Nephron progenitor cell (in vitro differentiated cells): ENCODE data around the gene CPA2.

Source experiments
- DNase-seq: peaks from one replicate; pipeline ENCODE4 v3.0.0; 2021
- H3K27ac Mint-ChIP-seq: 2 replicates; pipeline ENCODE4 v1.8.0; 2021; ENCODE audit warnings: mild to moderate bottlenecking, moderate library complexity, mixed read lengths
- H3K27me3 Mint-ChIP-seq: 2 replicates; pipeline ENCODE4 v1.8.0; 2021; ENCODE audit warnings: mild to moderate bottlenecking, low read depth, mixed read lengths; ENCODE audit not compliant: poor library complexity
- H3K36me3 Mint-ChIP-seq: 2 replicates; pipeline ENCODE4 v1.8.0; 2021; ENCODE audit warnings: low read depth, mixed read lengths
- H3K4me1 Mint-ChIP-seq: 2 replicates; pipeline ENCODE4 v1.8.0; 2021; ENCODE audit warnings: mixed read lengths
- H3K4me3 Mint-ChIP-seq: 2 replicates; pipeline ENCODE4 v1.8.0; 2021; ENCODE audit warnings: mild to moderate bottlenecking, moderate library complexity, mixed read lengths
- H3K9me3 Mint-ChIP-seq: 2 replicates; pipeline ENCODE4 v1.8.0; 2021; ENCODE audit warnings: mild to moderate bottlenecking, moderate library complexity, mixed read lengths
- CTCF ChIP-seq: fragments of 200-600 bp; sonication (generic); IDR thresholded peaks from 2 replicates; pipeline ENCODE4 v1.5.0; 2021; ENCODE audit warnings: antibody characterized with exemption

CPA2 gene

GRCh38 chr7:130281260-130281659, 14.6 kb downstream of the CPA2 start:
- Mint-ChIP-seq H3K27ac (no peak overlapping the region), H3K9me3 (peaks cover 10% of the 10 kb centered on the region), H3K4me3 (no peak overlapping the region), H3K4me1 (peaks cover 34% of the 10 kb centered on the region), H3K27me3 (no peaks in the 10 kb centered on the region), H3K36me3 (peaks cover 18% of the 10 kb centered on the region)
- DNase-seq = no peak
- no peak for TF ChIP-seq CTCF

GRCh38 chr7:130286881-130287280, 20.2 kb downstream of the CPA2 start:
- DNase-seq = no peak
- Mint-ChIP-seq H3K9me3 (peaks cover 23% of the 10 kb centered on the region), H3K4me1 (peaks cover 33% of the 10 kb centered on the region), H3K36me3 (peaks cover 26% of the 10 kb centered on the region), H3K27me3 (peaks cover 7% of the 10 kb centered on the region), H3K4me3 (no peak overlapping the region), H3K27ac (no peak overlapping the region)
- TF ChIP-seq CTCF = no peak

DNA sequence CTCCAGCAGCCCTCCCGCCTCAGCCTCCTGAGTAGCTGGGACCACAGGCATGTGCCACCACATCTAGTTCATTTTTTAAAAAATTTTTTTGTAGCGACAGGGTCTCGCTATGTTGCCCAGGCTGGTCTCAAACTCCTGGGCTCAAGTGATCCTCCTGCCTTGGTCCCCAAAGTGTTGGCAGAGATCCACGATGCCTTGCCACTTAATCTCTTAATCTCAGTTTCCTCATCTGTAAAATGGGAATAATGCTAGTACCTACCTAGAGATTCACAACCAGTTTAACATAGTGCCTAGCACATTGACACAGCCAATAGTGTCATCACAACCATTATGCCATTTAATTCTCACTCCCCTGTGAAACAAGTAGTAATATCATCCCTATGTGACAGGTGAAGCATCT, 21.5 kb downstream of the CPA2 start:
- Mint-ChIP-seq H3K27ac (no peak overlapping the region), H3K4me1 (peaks cover 44% of the 10 kb centered on the region), H3K9me3 (peaks cover 23% of the 10 kb centered on the region), H3K36me3 (peaks cover 26% of the 10 kb centered on the region), H3K27me3 (peaks cover 7% of the 10 kb centered on the region), H3K4me3 (no peak overlapping the region)
- DNase-seq = no peak
- no peak for TF ChIP-seq CTCF

DNA sequence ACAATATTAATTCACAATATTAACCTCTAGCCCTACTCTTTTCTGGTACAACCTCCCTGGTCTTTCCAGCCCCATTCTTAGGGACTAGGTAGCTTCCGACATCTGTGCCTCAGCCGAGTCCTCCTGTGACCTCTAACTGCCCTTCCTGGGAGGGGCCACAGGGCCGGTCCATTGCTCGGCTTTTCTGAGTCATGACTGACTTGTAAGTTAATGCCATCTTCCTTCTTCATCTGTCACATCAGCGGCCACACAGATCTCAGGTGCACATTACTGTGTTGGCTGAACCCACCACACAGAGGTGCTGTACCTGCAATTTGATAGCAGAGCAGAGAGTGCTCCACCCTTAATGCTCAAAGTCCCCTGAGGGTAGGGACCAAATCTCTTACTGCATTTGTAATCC, 22.2 kb downstream of the CPA2 start:
- Mint-ChIP-seq H3K27me3 (peaks cover 7% of the 10 kb centered on the region), H3K9me3 (peaks cover 26% of the 10 kb centered on the region), H3K4me1 (peaks cover 50% of the 10 kb centered on the region), H3K36me3 (peaks cover 23% of the 10 kb centered on the region), H3K27ac (no peak overlapping the region), H3K4me3 (no peak overlapping the region)
- no peak for TF ChIP-seq CTCF
- DNase-seq = no peak

GRCh38 chr7:130289478-130289877, 22.8 kb downstream of the CPA2 start:
- TF ChIP-seq CTCF = no peak
- Mint-ChIP-seq H3K4me1 (peaks cover 50% of the 10 kb centered on the region), H3K9me3 (peaks cover 26% of the 10 kb centered on the region), H3K36me3 (peaks cover 18% of the 10 kb centered on the region), H3K27me3 (peaks cover 7% of the 10 kb centered on the region), H3K4me3 (no peak overlapping the region), H3K27ac (peak overlapping the region; percentile 48)
- no peak for DNase-seq

DNA sequence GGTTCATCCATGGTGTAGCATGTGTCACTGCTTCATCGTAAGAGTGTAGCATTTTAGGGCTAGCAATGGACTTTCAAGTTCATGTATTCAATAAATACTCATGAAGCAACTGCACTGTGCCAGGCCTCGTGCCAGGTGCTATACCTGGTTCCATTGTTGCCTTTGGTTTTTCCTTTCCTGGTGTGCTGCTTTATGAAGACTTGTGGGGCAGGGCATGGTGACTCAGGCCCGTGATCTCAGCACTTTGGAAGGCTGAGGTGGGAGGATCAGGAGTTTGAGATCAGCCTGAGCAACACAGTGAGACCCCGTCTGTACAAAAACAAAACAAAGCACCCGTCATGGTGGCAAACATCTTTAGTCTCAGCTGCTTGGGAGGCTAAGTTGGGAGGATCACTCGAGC, 24.1 kb downstream of the CPA2 start:
- H3K4me1 Mint-ChIP-seq = peaks cover 51% of the 10 kb centered on the region
- peaks cover 12% of the 10 kb centered on the region for H3K36me3 Mint-ChIP-seq
- H3K27ac Mint-ChIP-seq = no peak overlapping the region
- H3K9me3 Mint-ChIP-seq = peaks cover 26% of the 10 kb centered on the region
- no peak for TF ChIP-seq CTCF
- H3K27me3 Mint-ChIP-seq = peaks cover 11% of the 10 kb centered on the region
- H3K4me3 Mint-ChIP-seq = no peak overlapping the region
- no peak for DNase-seq
